ENCODE data around the gene SAMD14. TPM values are rescaled to one million over a fixed set of nuclear protein-coding genes. Genes with fewer than 3 reads are reported as not detected.

SAMD14 gene
- total and polyA plus RNA-seq, 2 of the 4 experiments (the other 2 are of a cell fraction): 1.4 to 6.2 TPM

GRCh38 chr17:50065056-50065455 lies 64.9 kb downstream of the SAMD14 start:
- intact Hi-C loops (cut with micrococcal nuclease) (loop anchor here (10.0 kb wide), 1 partner anchor 870 kb away; no protein-coding TSS in a partner anchor), dilution Hi-C loops (cut with HindIII; ENCODE audit: low sequenced_read_pairs, unreplicated experiment) (no loop called here), in situ Hi-C loops (cut with MboI; ENCODE audit: low sequenced_read_pairs) (no loop called here)
- H2BK120ac ChIP-seq (ENCODE audit: low read depth, low read length): peak overlapping the region; percentile 93
- no peak overlapping the region for H3K4me3 ChIP-seq (ENCODE audit: insufficient read depth, low read depth, low read length)
- no peaks in the 10 kb centered on the region for H3K27me3 ChIP-seq (ENCODE audit: control insufficient read depth, insufficient read depth, low read length)
- H3K36me3 ChIP-seq (ENCODE audit: control insufficient read depth, insufficient read depth, low read length): peaks cover 12% of the 10 kb centered on the region
- H2BK5ac ChIP-seq (ENCODE audit: low read depth, low read length, poor library complexity, severe bottlenecking): peak overlapping the region; percentile 89
- H3K14ac ChIP-seq (replicated peaks; ENCODE audit: low read depth, low read length): peak overlapping the region; percentile 95
- ATAC-seq (ENCODE audit: low read depth) (no peak; the same call in 1 of the 2 replicates), DNase-seq (no peak)
- H4K91ac ChIP-seq (ENCODE audit: insufficient read depth, low read depth, low read length): peak overlapping the region; percentile 89
- peak overlapping the region; percentile 89 for H4K5ac ChIP-seq (ENCODE audit: low read depth, low read length)
- H3K9me3 ChIP-seq (ENCODE audit: control insufficient read depth, insufficient read depth, low read length): no peaks in the 10 kb centered on the region
- H2AK9ac ChIP-seq (replicated peaks; ENCODE audit: low read depth, low read length, poor library complexity): no peak overlapping the region
- H2AK5ac ChIP-seq (ENCODE audit: low read depth, low read length): peak overlapping the region; percentile 90
- no peaks in the 10 kb centered on the region for H4K20me1 ChIP-seq (ENCODE audit: insufficient read depth, low read length)
- ChIA-PET CTCF (interaction anchor here (1.1 kb wide), 1 partner anchor 29 kb away, joined by 4 read pairs; no protein-coding TSS in a partner anchor), POLR2A (ENCODE audit: unreplicated experiment) (no interaction called here)
- 20% methylated on average over 1 of the region's 3 CpGs; no CpG with 5 or more reads in 1 of the 2 experiments for WGBS, 2 experiments (ENCODE audit: extremely low coverage in 2 of 2, insufficient read length in 1 of 2)
- H2BK15ac ChIP-seq (ENCODE audit: low read depth, low read length): peak overlapping the region; percentile 84
- H3K79me1 ChIP-seq (ENCODE audit: low read depth in 1 of 2, low read length in 2 of 2): peaks cover 46 to 91% of the 10 kb centered on the region in 2 experiments
- BruUV-seq (replicated peaks): no TSS peak
- H3K4me2 ChIP-seq (ENCODE audit: low read depth, low read length): peak overlapping the region; percentile 28; the same call in 1 of the 2 replicates
- H3K9ac ChIP-seq (ENCODE audit: low read depth, low read length): peak overlapping the region; percentile 37
- H3K4ac ChIP-seq (ENCODE audit: low read depth, low read length): peak overlapping the region; percentile 99
- H3K18ac ChIP-seq (ENCODE audit: low read depth, low read length): peak overlapping the region; percentile 88; the same call in 1 of the 2 replicates
- H4K8ac ChIP-seq (ENCODE audit: low read depth in 2 of 2, low read length in 2 of 2): peak overlapping the region; percentile 83 to 84
- H3K56ac ChIP-seq (ENCODE audit: extremely low read depth, insufficient read depth, low read length): peak overlapping the region; percentile 84
- H3K4me1 ChIP-seq (ENCODE audit: control insufficient read depth, insufficient read depth, low read length): peaks cover 50% of the 10 kb centered on the region
- peak overlapping the region; percentile 98 for H2BK20ac ChIP-seq (ENCODE audit: low read depth, low read length)
- H3K27ac ChIP-seq (ENCODE audit: insufficient read depth, low read length): peak overlapping the region; percentile 94
- H3K23ac ChIP-seq (ENCODE audit: low read depth, low read length): peak overlapping the region; percentile 94
- H3K9me1 ChIP-seq (ENCODE audit: insufficient read depth, low read length): peaks cover 57% of the 10 kb centered on the region
- TF ChIP-seq NFE2L2 (IDR thresholded peaks at IDR 0.05; ENCODE audit: low read depth, low read length) (no peak), RFX5 (IDR thresholded peaks at IDR 0.05; ENCODE audit: low read depth, low read length) (no peak), RCOR1 (IDR thresholded peaks at IDR 0.05; ENCODE audit: insufficient replicate concordance, low read length) (no peak), CEBPB (IDR thresholded peaks at IDR 0.05; ENCODE audit: low read depth, low read length) (peak; percentile 35; the same call in 1 of the 2 replicates), BHLHE40 (IDR thresholded peaks at IDR 0.05; ENCODE audit: low read depth, low read length) (no peak), ELK1 (IDR thresholded peaks at IDR 0.05; ENCODE audit: borderline replicate concordance, low read depth, low read length) (no peak), CHD1 (IDR thresholded peaks at IDR 0.05; ENCODE audit: low read depth, low read length) (no peak), RAD21 (IDR thresholded peaks at IDR 0.05; ENCODE audit: low read length) (no peak)
- H2AFZ ChIP-seq (replicated peaks; ENCODE audit: low read length, poor library complexity): no peak overlapping the region
